NCI-H187 treated with DMSO at 0.1 percent for 48 hours (cell line): Measurements from ENCODE around the gene IFT52.

ENCODE experiments used
- DNase-seq: peaks from one replicate; lab custom pipeline; 2025; lab: John Stamatoyannopoulos, UW

Gene IFT52

GRCh38 chr20:43690943-43691598 is 100.3 kb downstream of the IFT52 start:
- DNase-seq, result no peak

- DNase-seq, result no peak
Measured at GRCh38 chr20:43691928-43692524, 101.3 kb downstream of the IFT52 start.

- no peak for DNase-seq
Measured at GRCh38 chr20:43694763-43695162, 104.0 kb downstream of the IFT52 start.

- no peak for DNase-seq
Measured at GRCh38 chr20:43695571-43695970, 104.8 kb downstream of the IFT52 start.
